ENCODE results near the gene NOC4L.
"Not testable (repeated sequence)": the region's sequence is repeated elsewhere in the genome, so short reads cannot be mapped to it uniquely, and the experiment has no call there.

The NOC4L gene

DNA sequence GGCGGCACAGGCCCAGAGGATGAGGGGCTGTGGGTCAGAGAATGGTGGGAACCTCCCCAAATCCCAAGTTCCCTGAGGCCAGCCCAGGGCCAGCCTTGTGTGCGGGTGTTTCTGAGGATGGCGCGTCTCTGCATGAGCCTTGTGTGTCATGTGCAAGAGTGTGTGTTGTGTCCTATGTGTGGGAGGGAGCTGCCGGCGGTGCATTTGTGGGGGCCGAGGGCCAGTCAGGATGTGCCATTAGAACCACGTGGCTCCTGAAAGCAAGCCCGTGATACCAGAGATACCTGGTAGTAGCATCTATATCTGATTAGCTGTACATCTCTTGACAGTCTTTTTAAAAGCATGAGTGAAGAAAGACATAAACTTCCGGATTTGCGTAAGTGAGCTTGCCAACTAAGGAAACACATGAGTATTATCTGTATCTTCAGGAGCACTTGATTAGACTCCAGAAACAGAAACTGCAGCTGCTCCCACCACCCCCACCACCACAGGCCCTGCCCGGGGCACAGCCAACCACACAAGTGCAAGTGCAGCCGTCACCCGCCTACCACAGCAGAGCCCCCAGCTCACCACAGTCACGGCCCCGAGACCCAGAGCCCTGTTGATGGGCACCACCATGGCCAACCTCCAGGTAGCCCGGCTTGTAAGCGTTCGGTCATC is 19.4 kb upstream of the NOC4L start:
- DNase-seq = no peak

DNA sequence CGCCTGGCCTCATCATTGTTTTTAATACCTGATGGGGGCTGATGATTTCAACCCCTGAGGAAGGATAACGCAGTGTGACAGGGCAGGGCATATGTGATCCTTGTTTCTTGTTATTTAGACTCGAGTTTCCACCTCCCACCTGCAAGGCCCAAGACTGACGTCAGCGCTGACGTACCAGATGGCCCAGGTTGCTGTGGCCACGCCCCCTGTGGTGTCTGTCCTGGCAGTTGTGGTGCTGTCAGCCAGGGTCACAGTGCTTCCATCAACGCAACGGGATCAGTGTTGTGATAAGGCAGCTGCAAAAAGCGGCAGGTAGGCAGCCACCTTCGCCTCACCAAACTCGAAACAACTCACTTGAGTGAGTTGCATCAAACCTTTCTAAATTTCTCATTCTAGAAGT is 18.5 kb upstream of the NOC4L start:
- DNase-seq = no peak

DNA sequence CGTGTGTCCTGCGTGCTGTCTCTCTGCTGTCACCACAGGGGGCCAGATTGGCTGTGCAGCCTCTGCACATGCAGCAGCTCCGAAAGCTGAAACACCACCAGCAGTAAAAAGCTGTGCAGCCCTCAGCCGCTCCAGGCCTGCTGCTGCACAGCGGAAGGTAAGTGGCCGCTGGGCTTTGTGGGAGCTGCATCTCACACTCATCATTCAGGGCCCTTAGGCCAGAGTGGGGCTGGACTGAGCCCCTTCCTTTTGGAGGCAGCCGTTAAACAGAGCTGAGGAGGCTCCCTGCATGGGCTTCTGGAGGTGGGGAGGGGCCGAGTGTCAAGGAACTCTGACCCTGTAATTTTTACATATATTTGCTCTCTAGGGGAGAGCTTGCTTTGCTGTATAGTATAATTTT is 17.2 kb upstream of the NOC4L start:
- no peak for DNase-seq

DNA sequence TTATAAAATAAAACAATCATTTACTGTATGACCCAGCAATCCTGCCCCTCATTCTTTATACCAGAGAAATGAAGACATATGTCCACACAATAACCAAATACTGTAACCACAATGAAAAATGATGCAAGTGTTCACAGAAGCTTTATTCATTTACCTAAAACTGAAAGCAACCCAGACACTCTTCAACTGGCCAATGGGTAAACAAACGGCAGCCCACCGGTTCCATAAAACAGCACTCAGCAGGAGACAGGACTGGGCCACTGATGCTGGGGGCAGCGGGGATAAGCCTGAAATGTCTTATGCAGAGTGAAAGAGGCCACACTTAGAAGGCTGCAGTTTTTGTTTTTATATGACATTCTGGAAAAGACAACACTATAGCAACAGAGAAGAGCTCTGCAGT is 15.2 kb upstream of the NOC4L start:
- no peak for DNase-seq

DNA sequence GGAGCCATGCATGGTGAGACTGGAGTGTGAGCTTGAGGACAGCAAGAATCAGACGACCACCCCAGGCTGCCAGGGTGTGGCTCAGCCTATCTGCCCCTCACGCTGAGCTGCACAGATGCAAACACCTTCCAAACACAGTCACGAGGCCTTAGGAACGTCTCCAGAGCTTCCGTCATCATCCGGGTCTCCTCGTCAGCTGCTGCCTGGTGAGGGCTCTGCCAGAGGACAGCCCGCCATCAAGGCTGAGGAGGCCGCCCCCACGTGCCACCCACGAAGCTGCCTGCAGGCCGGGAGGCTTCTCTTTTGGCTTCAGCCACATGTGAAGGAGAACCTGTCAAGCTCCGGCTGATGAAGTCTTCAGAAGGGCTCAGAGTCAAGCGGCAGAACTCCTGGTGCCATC is 13.6 kb upstream of the NOC4L start:
- DNase-seq = no peak

DNA sequence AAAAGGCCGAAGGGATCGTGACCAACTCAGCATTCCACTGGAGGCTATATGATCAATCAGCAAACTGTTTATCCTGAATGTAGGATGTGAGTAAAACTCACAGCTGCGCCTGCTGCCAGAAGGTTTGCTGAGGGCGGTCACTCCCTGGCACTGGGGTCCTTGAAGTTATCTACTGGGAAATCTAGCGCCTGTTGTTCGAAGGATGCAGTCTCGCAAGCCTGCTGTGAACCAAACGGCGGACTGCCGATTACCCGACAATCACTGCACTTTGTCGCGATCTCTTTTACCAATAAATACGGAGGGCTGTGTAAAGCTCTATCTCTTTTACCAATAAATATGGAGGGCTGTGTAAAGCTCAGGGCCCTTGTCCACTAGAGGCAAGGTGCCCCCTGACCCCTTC is 13.0 kb upstream of the NOC4L start:
- no peak for DNase-seq

DNA sequence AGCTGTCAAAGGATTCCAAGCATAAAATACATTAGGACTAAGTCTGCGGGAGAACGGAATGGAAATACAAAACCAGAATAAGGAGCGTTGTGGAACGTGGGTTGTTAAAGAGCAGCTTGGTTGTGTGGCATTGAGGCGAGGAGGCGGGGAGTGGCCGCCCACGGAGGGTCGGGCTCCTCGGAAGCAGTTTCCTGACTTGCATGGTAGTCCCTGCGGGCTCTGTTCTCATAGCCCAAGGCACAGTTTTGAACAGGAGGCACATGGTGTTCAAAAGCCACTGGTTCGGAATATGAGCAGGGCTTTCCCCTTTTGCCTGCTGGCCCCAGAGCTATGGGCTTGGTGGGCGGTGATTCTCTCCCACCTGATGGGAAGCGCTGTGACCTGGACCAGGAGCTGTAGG is 12.3 kb upstream of the NOC4L start:
- no peak for DNase-seq

DNA sequence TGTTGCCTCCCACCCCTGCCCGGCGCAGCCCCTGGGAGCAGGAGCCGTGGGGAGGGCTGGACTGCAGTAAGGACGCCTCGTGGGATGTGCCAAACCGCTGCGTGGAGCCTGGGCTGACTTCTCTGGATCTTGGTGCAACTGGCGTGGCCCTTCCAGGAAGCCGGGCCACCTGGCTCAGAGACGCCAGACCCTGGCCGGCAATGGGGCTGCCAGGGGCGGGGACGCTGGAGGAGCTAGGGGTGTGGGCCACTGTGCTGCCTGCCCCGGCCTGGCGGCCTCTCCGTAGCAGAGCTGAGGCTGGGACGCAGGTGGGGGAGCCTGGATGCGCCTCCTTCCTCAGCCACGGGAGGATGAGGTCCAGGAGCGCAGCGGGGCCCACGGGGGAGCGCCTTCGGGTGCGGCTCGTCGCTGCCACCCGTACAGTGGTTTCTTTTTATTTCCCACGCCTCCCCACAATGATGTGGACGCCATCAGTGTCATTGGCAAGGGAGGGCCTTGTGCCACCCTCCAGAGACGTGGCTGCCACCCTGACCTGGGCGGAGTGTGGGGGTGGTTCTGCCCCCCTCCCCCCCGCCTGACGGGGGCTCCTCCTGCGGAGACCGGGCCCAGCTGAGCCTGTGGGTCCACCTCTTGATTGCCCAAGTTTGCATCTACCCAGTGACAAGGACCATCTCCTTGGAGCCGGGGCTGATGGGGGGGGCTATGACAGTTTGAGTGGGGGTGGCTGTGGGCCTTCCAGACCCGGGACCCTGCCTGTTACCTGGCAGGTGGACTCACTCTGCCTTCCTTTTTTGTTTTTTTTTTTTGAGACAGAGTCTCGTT is 11.4 kb upstream of the NOC4L start:
- DNase-seq = no peak

DNA sequence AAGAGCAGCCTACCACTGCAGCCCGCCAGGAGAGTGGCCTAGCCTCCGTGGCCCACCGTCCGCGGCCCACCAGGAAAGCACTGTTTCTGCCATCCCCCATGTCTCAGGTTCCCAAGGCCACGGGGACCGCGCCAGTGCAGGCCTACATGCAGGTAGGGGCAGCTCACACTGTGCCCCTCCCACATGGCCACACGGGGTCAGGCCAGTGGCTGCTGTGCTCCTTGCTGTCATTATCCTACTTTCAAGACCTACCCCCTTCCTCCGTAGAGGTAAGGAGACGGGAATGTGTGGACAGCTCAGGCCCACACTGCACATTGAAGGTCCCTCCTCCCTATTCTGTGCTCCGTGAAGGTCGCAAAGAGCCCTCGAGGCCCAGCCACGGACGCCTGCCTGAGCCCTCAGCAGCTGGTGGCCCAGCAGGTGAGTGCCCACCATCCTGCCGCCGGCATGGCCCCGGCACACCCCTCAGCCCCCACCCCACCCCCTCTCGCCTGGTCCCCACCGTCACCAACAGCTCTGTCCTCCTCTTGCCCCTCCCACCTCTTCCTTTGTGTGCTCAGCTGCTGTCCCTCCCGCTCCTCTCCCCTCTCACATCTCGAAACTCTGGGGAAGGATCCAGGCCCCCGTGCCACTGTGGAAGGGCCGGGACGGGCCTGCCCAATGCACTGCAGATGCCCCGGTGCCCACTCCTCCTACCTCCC is 10.2 kb upstream of the NOC4L start:
- no peak for DNase-seq

DNA sequence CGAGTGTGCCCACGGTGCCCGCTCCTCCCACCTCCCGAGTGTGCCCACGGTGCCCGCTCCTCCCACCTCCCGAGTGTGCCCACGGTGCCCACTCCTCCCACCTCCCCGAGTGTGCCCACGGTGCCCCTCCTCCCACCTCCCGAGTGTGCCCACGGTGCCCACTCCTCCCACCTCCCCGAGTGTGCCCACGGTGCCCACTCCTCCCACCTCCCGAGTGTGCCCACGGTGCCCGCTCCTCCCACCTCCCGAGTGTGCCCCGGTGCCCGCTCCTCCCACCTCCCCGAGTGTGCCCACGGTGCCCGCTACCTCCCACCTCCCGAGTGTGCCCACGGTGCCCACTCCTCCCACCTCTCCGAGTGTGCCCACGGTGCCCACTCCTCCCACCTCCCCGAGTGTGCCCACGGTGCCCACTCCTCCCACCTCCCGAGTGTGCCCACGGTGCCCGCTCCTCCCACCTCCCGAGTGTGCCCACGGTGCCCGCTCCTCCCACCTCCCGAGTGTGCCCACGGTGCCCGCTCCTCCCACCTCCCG is 9.5 kb upstream of the NOC4L start:
- not testable (repeated sequence) for DNase-seq

DNA sequence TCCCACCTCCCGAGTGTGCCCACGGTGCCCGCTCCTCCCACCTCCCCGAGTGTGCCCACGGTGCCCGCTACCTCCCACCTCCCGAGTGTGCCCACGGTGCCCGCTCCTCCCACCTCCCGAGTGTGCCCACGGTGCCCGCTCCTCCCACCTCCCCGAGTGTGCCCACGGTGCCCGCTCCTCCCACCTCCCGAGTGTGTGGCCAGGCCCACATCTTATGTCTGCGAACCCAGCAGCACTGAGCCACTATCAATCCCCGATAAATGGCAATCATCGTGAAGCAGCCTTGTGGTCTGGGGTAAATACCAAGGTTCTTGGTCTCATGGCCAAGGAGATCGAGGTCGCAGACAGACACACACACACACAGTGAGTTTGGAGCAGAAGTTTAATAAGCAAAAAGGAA is 8.0 kb upstream of the NOC4L start:
- not testable (repeated sequence) for DNase-seq

DNA sequence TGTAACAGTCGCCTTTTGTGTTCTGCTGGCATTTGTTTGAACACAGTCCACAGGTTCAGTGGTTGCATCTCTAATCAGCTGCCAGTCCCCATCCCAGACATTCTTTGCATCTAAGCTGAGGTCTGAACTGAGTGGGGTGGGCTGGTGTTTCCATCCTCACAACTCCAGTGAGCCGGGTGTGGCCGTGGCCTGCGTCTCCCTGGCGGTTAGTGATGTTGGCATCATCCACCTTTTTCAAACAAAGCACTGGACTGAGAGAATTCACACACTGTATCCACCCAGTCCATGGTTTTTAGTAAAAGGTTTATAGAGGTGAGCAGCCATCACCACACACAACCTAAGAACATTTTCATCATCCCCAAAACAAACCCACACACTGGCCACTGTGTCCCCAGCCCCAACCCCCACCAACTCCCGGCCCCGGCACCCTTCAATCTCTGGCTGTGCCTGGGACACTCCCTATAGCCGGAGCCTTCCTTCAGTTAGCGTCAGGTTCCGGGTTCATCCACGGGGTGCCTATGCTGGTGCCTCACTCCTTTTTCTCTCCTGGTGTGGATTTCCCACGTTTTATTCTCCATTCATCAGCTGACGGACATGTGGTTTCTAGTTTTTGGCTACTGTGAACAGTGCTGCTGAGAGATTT is 6.7 kb upstream of the NOC4L start:
- no peak for DNase-seq

DNA sequence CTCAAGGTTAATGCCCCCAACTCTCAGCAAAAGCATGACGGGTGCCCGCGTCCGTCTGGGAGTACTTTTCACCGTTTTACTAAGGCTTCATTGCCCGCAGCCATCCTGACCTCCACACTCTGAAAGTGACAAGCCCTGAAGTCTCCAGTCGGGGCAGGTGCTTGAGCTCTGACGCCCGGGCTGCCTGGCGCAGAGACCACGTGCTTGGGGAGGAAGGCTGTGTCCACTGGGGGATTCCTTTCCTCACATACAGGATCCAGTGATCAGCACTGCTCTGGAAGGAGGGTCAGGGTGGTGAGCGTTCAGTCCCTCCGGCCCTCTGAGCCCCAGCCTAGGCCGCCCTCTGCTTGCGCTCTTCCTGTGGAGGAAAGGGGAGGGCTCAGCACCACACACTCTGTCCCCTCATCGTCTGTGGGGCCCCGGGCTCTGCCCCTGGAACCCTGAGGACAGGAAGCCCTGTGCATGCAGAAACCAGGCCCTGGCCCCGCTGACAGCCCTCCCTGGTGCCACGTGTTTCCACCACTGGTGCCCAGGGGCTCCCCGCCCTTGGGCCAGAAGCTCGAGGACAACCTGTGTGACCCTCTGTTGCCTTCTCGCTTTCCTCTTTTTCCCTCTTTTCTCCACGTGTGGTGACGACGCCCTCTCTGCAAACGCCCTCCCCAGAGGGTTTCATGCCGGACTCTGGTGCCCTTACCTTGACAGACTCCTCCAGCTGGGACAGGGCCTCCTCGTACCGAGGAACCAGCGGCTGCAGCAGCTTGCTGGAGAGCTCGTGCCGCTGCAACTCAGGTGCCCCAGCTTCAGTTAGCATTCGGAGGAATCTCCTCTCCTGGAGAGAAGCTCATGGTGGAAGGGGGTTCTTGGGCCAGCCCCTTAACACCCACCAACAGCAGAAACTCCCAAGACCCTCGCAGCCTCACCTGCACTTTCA is 5.1 kb upstream of the NOC4L start:
- DNase-seq = no peak

DNA sequence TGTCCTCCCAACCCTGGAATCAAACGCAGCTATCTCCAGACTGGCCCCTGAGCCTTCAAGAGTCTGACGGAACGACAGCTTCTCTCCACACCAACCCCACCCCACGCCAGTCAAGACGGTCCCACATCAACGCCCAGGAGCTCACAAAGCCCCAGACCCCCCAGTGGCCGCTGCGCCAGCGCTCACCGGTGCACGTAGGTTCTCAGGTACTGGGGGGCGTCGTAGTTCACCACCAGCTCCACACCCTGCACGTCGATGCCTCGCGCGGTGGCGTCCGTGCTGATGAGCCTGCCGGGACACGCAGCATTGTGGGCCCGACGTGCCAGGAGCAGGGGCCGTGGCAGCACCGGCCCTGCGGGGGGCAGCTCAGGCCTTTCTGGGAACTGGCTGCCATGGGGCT is 4.3 kb upstream of the NOC4L start:
- no peak for DNase-seq

DNA sequence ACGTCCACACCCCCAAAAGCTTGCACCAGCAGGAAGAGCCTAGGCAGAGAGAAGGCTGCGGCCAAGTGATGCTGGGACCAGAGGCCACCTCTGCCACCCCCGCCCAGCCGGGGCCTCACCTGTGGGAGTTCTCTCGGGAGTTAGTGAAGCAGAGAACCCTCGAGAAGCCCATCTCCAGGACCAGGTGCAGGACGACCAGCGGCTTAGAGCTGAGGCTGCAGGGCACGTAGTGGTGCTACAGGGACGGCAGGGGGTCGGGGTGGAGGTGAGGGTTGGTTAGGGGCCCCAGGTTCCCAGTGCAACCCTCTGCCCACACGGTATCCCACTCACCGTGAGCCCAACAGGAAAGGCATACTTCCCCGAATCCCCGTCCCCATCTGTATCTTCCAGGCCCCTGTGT is 3.8 kb upstream of the NOC4L start:
- no peak for DNase-seq

DNA sequence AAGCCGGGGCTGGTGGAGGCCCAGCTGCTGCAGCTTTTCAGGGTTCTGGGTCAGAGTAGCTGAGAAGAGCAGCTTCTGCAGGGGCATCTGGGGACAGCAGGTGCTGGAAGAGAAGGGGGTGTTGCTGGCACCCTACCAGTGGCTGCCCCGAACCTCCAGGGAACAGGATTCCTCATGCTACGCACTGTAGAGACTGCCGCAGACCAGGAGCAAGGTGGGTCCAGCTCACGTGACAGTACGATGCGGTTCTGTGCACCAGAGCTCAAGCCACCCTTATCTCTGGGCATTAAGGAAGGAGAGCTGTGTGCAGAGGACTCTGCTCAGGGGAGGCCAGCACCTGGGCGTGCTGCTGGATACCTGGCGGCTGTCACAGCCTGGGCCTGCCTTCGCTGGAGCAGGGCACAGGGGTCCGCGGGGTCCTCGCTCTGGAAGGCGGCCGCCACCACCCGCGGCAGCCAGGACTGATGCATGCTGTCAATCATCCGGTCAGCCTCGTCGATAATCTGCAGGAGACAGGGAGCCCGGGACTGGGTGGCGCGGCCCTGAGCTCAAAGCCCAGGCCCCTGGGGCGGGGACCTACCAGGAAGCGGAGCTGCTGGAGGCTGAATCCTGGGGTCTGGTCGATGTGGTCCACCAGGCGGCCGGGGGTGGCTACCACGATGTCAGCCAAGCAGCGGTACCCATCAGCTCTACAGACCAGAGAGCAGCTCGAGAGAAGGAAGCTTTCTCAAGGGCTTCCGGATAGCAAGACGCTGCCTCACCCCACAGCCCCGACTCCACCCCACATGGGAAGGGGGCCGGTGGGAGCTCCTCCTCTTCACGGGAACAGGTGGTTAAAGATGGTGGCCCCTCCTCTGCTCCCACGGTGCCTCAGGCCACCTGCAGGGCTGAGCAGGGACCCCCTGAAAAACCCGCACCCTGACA is 3.1 kb upstream of the NOC4L start:
- DNase-seq = no peak

DNA sequence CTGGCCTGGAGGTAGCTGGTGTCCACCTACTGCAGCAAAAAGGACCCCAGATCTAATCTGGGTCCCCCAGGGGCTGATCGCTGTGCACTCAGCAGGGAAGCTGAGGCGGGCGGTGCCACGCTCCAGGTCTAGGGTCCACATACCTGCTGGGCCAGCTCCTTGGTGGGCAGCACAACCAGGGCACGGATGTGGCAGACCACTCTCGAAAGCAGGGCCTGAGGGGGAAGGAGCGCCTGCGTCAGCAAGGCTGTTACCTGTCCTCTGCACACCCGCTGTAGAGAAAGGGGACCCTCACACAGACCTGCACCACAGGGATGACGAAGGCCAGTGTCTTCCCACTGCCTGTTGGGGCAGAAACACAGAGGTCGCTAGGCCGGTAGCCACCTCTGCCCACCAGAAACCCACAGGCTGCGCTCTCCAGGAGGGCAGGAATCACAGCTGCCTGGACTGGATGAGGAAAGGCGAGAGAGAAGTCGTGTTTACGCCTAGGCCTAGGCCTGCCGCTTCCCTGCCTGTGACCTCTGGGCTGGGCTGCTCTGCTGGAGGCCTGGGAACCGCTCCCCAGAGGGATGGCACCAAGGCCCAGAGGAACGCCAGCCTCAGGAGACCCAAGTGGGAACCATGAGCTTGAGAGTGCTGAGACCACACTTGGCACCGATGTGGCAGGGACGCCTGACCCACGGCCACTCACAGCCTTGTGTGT is 2.1 kb upstream of the NOC4L start:
- DNase-seq = no peak

DNA sequence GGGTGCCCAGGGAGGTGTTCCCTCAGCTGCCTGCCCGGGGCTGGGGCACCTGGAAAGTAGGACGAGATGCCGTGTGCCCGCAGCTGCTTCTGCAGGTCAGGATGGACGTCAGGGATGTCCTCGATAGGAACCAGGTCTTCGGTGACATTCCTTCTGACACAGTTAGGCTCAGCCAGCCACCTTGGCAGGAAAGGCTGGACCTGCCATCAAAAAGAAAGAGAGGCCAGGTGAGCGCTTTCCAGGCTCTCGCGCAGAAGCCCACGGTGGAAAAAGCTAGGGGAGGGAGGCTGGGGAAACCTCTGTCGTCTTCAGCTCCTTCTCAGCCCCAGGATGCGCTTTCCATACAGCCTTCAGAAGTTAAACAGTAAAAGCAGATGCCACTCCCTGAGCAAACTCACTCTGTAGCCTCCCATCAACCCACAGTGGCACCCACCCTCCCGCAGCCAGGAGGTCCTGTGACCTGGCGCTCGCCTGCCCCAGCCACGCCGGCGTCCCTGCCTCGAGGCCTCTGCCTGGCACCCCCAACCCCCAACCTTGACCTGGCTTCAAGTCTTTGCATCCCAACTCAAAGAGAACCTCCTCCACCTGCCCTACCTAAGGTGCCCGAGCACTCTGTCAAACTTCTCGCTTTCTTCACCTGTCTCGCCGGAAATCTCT is 1.4 kb upstream of the NOC4L start:
- no peak for DNase-seq

DNA sequence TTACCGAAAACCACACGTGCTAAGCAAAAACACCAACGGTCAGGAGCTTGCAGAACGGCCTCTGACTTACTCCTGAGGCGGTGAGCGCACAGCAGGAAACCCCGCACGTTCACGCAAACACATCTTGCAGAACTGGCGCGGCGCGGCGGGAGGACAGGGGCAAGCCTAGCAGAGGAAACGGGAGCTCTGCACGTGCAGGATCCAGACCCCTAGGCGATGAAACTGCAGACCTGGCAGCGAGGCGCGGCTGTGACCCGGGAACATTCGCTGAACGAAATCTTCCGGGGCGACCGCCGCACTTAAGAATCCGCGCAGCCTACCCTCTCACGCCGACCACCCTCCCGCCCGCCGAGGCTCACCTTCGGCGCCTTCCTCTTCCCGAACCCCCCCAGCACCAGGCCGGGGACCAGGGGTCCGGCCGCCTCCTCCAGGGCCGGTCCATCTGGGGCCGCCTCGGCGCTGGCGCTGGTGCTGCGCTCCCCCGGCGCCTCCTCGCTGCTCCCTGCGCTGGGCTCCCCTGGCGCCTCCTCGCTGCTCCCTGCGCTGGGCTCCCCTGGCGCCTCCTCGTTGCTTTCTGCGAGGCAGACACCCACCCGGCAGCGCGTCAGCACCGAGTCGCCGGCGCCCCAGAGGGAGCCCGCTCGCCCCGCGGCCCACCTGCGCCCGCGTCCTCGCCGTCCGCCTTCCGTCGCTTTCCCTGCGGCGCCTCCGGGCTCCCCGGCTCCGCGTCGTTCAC is 753 bp upstream of the NOC4L start:
- no peak for DNase-seq
